H1 (cell line): ENCODE measurements around the gene HOXB9. TPM values are rescaled to one million over a fixed set of nuclear protein-coding genes. Genes with fewer than 3 reads are reported as not detected.

Experiments
- CTCF ChIA-PET: fragments of 300-600 bp; sonication (Branson Sonifier 250); formaldehyde crosslinking; loops from one replicate; lab custom pipeline; 2021; ENCODE audit not compliant: partially characterized antibody; lab: Charles Lee
- POLR2A ChIA-PET: fragments of 300-600 bp; sonication (Branson Sonifier 250); formaldehyde crosslinking; loops from one replicate; lab custom pipeline; 2021; ENCODE audit warnings: inconsistent platforms; ENCODE audit not compliant: partially characterized antibody; lab: Charles Lee
- DNase-seq, 2 experiments: peaks; one replicate each; pipeline versions ENCODE4 v3.0.0 to v3.0.0-alpha.2; 2010 to 2022; ENCODE audit warnings: low spot score in 2 of 2, low read depth in 1 of 2, mixed read lengths in 1 of 2
- FAIRE-seq: peaks from 2 replicates; lab custom pipeline; 2011; peaks lifted over from hg19 to GRCh38; lab: Jason Lieb, UNC
- H2AFZ ChIP-seq: 2 replicates; pipeline ENCODE4 v1.8.1; 2012; ENCODE audit warnings: low read length, inconsistent platforms
- H2AK5ac ChIP-seq: 2 replicates; pipeline ENCODE4 v1.6.1; 2013; ENCODE audit warnings: low read depth, low read length
- H2BK120ac ChIP-seq: replicated peaks from 2 replicates; pipeline ENCODE3; 2013; ENCODE audit warnings: low read depth, low read length, inconsistent platforms
- H2BK12ac ChIP-seq: 2 replicates; pipeline ENCODE4 v1.6.1; 2013; ENCODE audit warnings: low read depth, low read length
- H2BK15ac ChIP-seq: 2 replicates; pipeline ENCODE4 v1.6.1; 2013; ENCODE audit warnings: low read length
- H2BK20ac ChIP-seq: 2 replicates; pipeline ENCODE4 v1.6.1; 2013; ENCODE audit warnings: low read length
- H2BK5ac ChIP-seq: 2 replicates; pipeline ENCODE4 v1.6.1; 2013; ENCODE audit warnings: low read depth, low read length
- H3K14ac ChIP-seq: 2 replicates; pipeline ENCODE4 v1.6.1; 2013; ENCODE audit warnings: inconsistent platforms; ENCODE audit not compliant: insufficient read length
- H3K18ac ChIP-seq: 2 replicates; pipeline ENCODE4 v1.6.1; 2013; ENCODE audit warnings: low read length; ENCODE audit errors: extremely low read depth
- H3K23ac ChIP-seq: 2 replicates; pipeline ENCODE4 v1.6.1; 2013; ENCODE audit warnings: inconsistent platforms; ENCODE audit not compliant: insufficient read length
- H3K23me2 ChIP-seq: 2 replicates; pipeline ENCODE4 v1.6.1; 2013; ENCODE audit warnings: low read depth, low read length
- H3K27ac ChIP-seq: 2 replicates; pipeline ENCODE4 v1.6.1; 2011; ENCODE audit warnings: low read depth, low read length, inconsistent platforms
- H3K27me3 ChIP-seq, 4 experiments: replicated peaks in 1 of 4; 1 replicate in 1 of 4; 2 replicates in 3 of 4; pipeline versions ENCODE4 v1.6.1 to v1.8.1; 2011 to 2013; ENCODE audit warnings: low read length in 3 of 4, mild to moderate bottlenecking in 3 of 4, inconsistent platforms in 2 of 4, mixed read lengths in 2 of 4, moderate library complexity in 1 of 4; ENCODE audit not compliant: control insufficient read depth in 3 of 4, insufficient read depth in 3 of 4; ENCODE audit errors: extremely low read depth in 1 of 4
- H3K36me3 ChIP-seq, 4 experiments: 2 replicates each; pipeline versions ENCODE4 v1.6.1 to v1.8.1; 2011 to 2013; ENCODE audit warnings: mild to moderate bottlenecking in 4 of 4, low read length in 3 of 4, moderate library complexity in 2 of 4, control low read depth in 1 of 4, inconsistent platforms in 1 of 4; ENCODE audit not compliant: insufficient read depth in 4 of 4, control insufficient read depth in 2 of 4
- H3K4ac ChIP-seq: replicated peaks from 2 replicates; pipeline ENCODE3; 2013; ENCODE audit warnings: low read length, low read depth, mixed read lengths, inconsistent platforms; ENCODE audit not compliant: insufficient read length
- H3K4me1 ChIP-seq, 4 experiments: replicated peaks in 1 of 4; 1 replicate in 1 of 4; 2 replicates in 3 of 4; pipeline versions ENCODE4 v1.6.1 to v1.8.1; 2011 to 2013; ENCODE audit warnings: low read length in 3 of 4, inconsistent platforms in 2 of 4, mixed read lengths in 1 of 4; ENCODE audit not compliant: insufficient read depth in 4 of 4, control insufficient read depth in 3 of 4
- H3K4me2 ChIP-seq, 2 experiments: 2 replicates each; pipeline versions ENCODE4 v1.6.1 to v1.8.1; 2011 to 2013; ENCODE audit warnings: low read depth in 2 of 2, low read length in 2 of 2, control low read depth in 1 of 2, inconsistent platforms in 1 of 2, mild to moderate bottlenecking in 1 of 2; ENCODE audit not compliant: insufficient read depth in 1 of 2
- H3K4me3 ChIP-seq, 4 experiments: fragments of 200-600, 300-600 bp in 1 of 4; sonication (generic), shearing (Covaris generic), sonication (Bioruptor Twin) in 1 of 4; 2 replicates each; pipeline versions ENCODE4 v1.5.1 to v1.8.1; 2011 to 2016; ENCODE audit warnings: low read length in 4 of 4, low read depth in 3 of 4, control low read depth in 2 of 4, inconsistent platforms in 2 of 4, mild to moderate bottlenecking in 2 of 4, mixed read lengths in 1 of 4, moderate library complexity in 1 of 4; ENCODE audit not compliant: insufficient read depth in 2 of 4; ENCODE audit errors: extremely low read depth in 1 of 4
- H3K56ac ChIP-seq: replicated peaks from 2 replicates; pipeline ENCODE3; 2013; ENCODE audit warnings: low read depth, mild to moderate bottlenecking, mixed read lengths, low read length, inconsistent platforms; ENCODE audit not compliant: insufficient read length
- H3K79me1 ChIP-seq: 2 replicates; pipeline ENCODE4 v1.6.1; 2013; ENCODE audit warnings: low read depth, low read length, control low read depth
- H3K79me2 ChIP-seq, 2 experiments: 2 replicates each; pipeline versions ENCODE4 v1.6.1 to v1.8.1; 2012 to 2013; ENCODE audit warnings: low read length in 2 of 2, mild to moderate bottlenecking in 2 of 2, inconsistent platforms in 1 of 2; ENCODE audit not compliant: insufficient read depth in 2 of 2, control insufficient read depth in 1 of 2
- H3K9ac ChIP-seq, 4 experiments: replicated peaks in 1 of 4; 1 replicate in 1 of 4; 2 replicates in 3 of 4; pipeline versions ENCODE4 v1.6.1 to v1.8.1; 2011 to 2013; ENCODE audit warnings: low read depth in 3 of 4, low read length in 3 of 4, control low read depth in 2 of 4, mild to moderate bottlenecking in 2 of 4, moderate library complexity in 2 of 4, inconsistent platforms in 1 of 4; ENCODE audit errors: extremely low read depth in 1 of 4
- H3K9me3 ChIP-seq, 2 experiments: 2 replicates each; pipeline versions ENCODE4 v1.6.1 to v1.8.1; 2012 to 2013; ENCODE audit warnings: mild to moderate bottlenecking in 2 of 2, moderate library complexity in 2 of 2, control low read depth in 1 of 2, inconsistent platforms in 1 of 2, low read depth in 1 of 2, low read length in 1 of 2, mixed read lengths in 1 of 2; ENCODE audit not compliant: insufficient read depth in 2 of 2
- H4K20me1 ChIP-seq, 2 experiments: replicated peaks in 1 of 2; 2 replicates each; pipeline versions ENCODE3 to v1.8.1; 2011 to 2013; ENCODE audit warnings: inconsistent platforms in 2 of 2, low read length in 2 of 2, mild to moderate bottlenecking in 1 of 2; ENCODE audit not compliant: insufficient read depth in 2 of 2, control insufficient read depth in 1 of 2
- H4K5ac ChIP-seq: 2 replicates; pipeline ENCODE4 v1.6.1; 2013; ENCODE audit warnings: low read length, low read depth, mixed read lengths, inconsistent platforms; ENCODE audit not compliant: insufficient read length
- H4K8ac ChIP-seq: 2 replicates; pipeline ENCODE4 v1.8.0; 2013; ENCODE audit warnings: mild to moderate bottlenecking, moderate library complexity, low read length, inconsistent platforms; ENCODE audit not compliant: insufficient read depth; ENCODE audit errors: extremely low read depth
- H4K91ac ChIP-seq: replicated peaks from 2 replicates; pipeline ENCODE3; 2013; ENCODE audit warnings: low read length, mixed read lengths, inconsistent platforms; ENCODE audit not compliant: insufficient read length
- CBX8 ChIP-seq: fragments of 300-800, 300-1000 bp; sonication (generic); IDR thresholded peaks from 2 replicates; pipeline ENCODE4 v1.7.1; 2016; ENCODE audit warnings: low read depth, low read length, borderline replicate concordance
- EZH2 ChIP-seq: fragments of 200-600 bp; sonication (generic); IDR thresholded peaks from 2 replicates; pipeline ENCODE4 v1.7.1; 2012; ENCODE audit warnings: low read depth, mild to moderate bottlenecking, moderate library complexity, low read length, inconsistent platforms; ENCODE audit not compliant: severe bottlenecking
- JUND ChIP-seq: IDR thresholded peaks from 2 replicates; pipeline ENCODE4 v1.6.1; 2011; ENCODE audit warnings: mild to moderate bottlenecking, improper control_type of control experiment, low read length
- RBBP5 ChIP-seq: IDR thresholded peaks from 2 replicates; pipeline ENCODE4 v1.7.1; 2012; ENCODE audit warnings: low read depth, mild to moderate bottlenecking, inconsistent platforms, low read length, moderate library complexity, borderline replicate concordance
- WGBS, 2 experiments: shearing (Covaris generic) in 1 of 2; methylation state at CpG; one replicate each; pipeline versions ENCODE4 v1.1.6 to v1.1.7; 2013 to 2015; ENCODE audit warnings: low lambda C conversion rate in 2 of 2, mixed read lengths in 2 of 2, inconsistent platforms in 1 of 2, low coverage in 1 of 2, missing lambda C conversion rate in 1 of 2; ENCODE audit not compliant: insufficient replicate concordance in 2 of 2, insufficient coverage in 1 of 2, insufficient read length in 1 of 2; ENCODE audit errors: extremely low coverage in 1 of 2, missing lambda C conversion rate in 1 of 2; 5-methylcytosine and 5-hydroxymethylcytosine counted together
- polyA plus RNA-seq, 7 experiments: library from polyadenylated mRNA; depleted of rRNA in 3 of 7; stranded (reverse) in 5 of 7; unstranded in 2 of 7; fragments of >200 nt in 5 of 7; fragments of 200-250 nt in 2 of 7; gene quantifications; 1 replicate in 5 of 7; 2 replicates in 1 of 7; 4 replicates in 1 of 7; pipeline versions ENCODE4 v1.2.1 to v1.2.3, GENCODE V29; 2011 to 2013; ENCODE audit warnings: missing spikeins in 2 of 7, mixed read lengths in 2 of 7
- total RNA-seq: library from RNA; stranded (reverse); fragmentation: NEBNext Ultra II Directional; extraction: Animal tissue kit (Norgen Biotek cat#: 25700); gene quantifications from 2 replicates; pipeline ENCODE4 v1.2.1, GENCODE V29; 2021

The HOXB9 gene
- total and polyA plus RNA-seq, 2 of the 8 experiments (the other 6 are each of a cell fraction or from before 2014, with no cell fraction given): not detected

DNA sequence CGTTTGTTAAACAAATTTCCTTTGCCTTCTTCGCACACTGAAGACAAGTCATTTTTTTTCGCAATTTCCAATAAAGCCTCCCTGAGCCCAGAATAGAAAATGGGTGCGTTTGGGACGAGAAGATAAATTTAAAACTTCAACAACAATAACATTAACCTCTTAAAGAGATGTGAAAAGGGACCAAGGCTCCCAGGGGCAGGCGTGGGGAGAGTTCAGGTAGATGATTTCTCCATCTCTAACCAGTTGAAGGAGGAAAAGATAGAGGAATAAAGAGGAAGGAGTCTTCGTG, 46.7 kb downstream of the HOXB9 start:
- H2AK5ac ChIP-seq: no peak overlapping the region
- no peak overlapping the region for H3K14ac ChIP-seq
- CTCF ChIA-PET: interaction anchor here (1.0 to 1.5 kb wide), 5 partner anchors 10 to 15 kb away, joined by 3 to 5 read pairs (median 4); no protein-coding TSS in a partner anchor
- H2BK20ac ChIP-seq: no peak overlapping the region
- peaks cover 0 to 12% (median 0%) of the 10 kb centered on the region in 4 experiments; a peak in 1 of 8 replicates for H3K36me3 ChIP-seq
- no peak overlapping the region for H2AFZ ChIP-seq
- H3K18ac ChIP-seq: no peak overlapping the region
- H2BK120ac ChIP-seq: no peak overlapping the region
- no peak overlapping the region for H3K56ac ChIP-seq
- no peak overlapping the region for H2BK15ac ChIP-seq
- no peak overlapping the region for H2BK5ac ChIP-seq
- H3K27me3 ChIP-seq: peaks cover 99 to 100% (median 100%) of the 10 kb centered on the region in 4 experiments
- no peak for TF ChIP-seq RBBP5
- 0 out of 2 replicates have a peak, but pooled peaks have one; percentile 35 for TF ChIP-seq CBX8
- peak; percentile 97 for TF ChIP-seq EZH2
- no peak for TF ChIP-seq JUND
- TF ChIP-seq, all 59 proteins: peak for 2
- POLR2A ChIA-PET: no interaction called here
- Histone ChIP-seq H3K9me3 (no peaks in the 10 kb centered on the region), H2BK12ac (no peak overlapping the region), H4K20me1 (peaks cover 19 to 38% of the 10 kb centered on the region in 2 experiments), H3K79me2 (no peaks in the 10 kb centered on the region), H4K5ac (no peak overlapping the region), H3K9ac (no peak overlapping the region), H3K23ac (no peak overlapping the region), H3K4ac (no peak overlapping the region), H4K8ac (no peak overlapping the region), H3K27ac (no peak overlapping the region), H3K79me1 (no peaks in the 10 kb centered on the region), H3K4me1 (peaks cover 0 to 13% (median 3%) of the 10 kb centered on the region in 4 experiments; a peak in 5 of 7 replicates), H3K4me2 (no peak overlapping the region; a peak in 1 of 4 replicates), H3K4me3 (no peak overlapping the region), H3K23me2 (no peaks in the 10 kb centered on the region), H4K91ac (no peak overlapping the region)
- no peak for DNase-seq
- FAIRE-seq: no peak
- WGBS, 2 experiments: 12% methylated on average over 7 of the region's 7 CpGs; no CpG with 5 or more reads in 1 of the 2 experiments
